NT2/D1 (cell line): ENCODE measurements around the gene IDI2.

Experiments used
- SUZ12 ChIP-seq: IDR thresholded peaks from 2 replicates; pipeline ENCODE4 v1.6.1; 2011; ENCODE audit not compliant: insufficient read length, insufficient read depth; ENCODE audit errors: extremely low read depth
- YY1 ChIP-seq: IDR thresholded peaks from 2 replicates; pipeline ENCODE4 v1.6.1; 2011; ENCODE audit not compliant: insufficient read length, insufficient read depth
- ZNF274 ChIP-seq: IDR thresholded peaks from 2 replicates; pipeline ENCODE4 v1.6.1; 2011; ENCODE audit warnings: mild to moderate bottlenecking, low read depth, low read length

GRCh38 chr10:969473-970150, 56.0 kb downstream of the IDI2 start:
- TF ChIP-seq YY1, result no peak
- no peak for TF ChIP-seq ZNF274
- no peak for TF ChIP-seq SUZ12
